ENCODE data around the gene ABHD17C. TPM values are rescaled to one million over a fixed set of nuclear protein-coding genes. Genes with fewer than 3 reads are reported as not detected.

Gene ABHD17C
- total RNA-seq, 4 donors from 2014 or later = 7.3 to 9.5 (median 8.4) TPM

- Histone ChIP-seq H3K27me3 (no peaks in the 10 kb centered on the region), H3K4me3 (replicated peaks in 1 of 3) (no peak overlapping the region), H3K9me3 (no peaks in the 10 kb centered on the region), H3K27ac (peak overlapping the region in 2 of 3 donors; percentile 48 to 65), H3K36me3 (no peaks in the 10 kb centered on the region), H3K4me1 (peaks cover 5 to 14% of the 10 kb centered on the region in 2 donors)
- TF ChIP-seq, protein P1, sequence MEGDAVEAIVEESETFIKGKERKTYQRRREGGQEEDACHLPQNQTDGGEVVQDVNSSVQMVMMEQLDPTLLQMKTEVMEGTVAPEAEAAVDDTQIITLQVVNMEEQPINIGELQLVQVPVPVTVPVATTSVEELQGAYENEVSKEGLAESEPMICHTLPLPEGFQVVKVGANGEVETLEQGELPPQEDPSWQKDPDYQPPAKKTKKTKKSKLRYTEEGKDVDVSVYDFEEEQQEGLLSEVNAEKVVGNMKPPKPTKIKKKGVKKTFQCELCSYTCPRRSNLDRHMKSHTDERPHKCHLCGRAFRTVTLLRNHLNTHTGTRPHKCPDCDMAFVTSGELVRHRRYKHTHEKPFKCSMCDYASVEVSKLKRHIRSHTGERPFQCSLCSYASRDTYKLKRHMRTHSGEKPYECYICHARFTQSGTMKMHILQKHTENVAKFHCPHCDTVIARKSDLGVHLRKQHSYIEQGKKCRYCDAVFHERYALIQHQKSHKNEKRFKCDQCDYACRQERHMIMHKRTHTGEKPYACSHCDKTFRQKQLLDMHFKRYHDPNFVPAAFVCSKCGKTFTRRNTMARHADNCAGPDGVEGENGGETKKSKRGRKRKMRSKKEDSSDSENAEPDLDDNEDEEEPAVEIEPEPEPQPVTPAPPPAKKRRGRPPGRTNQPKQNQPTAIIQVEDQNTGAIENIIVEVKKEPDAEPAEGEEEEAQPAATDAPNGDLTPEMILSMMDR (IDR thresholded peaks at IDR 0.05) = no peak
- no peak for TF ChIP-seq POLR2A (IDR thresholded peaks at IDR 0.05)
- 47 to 52% methylated on average over 4 of the region's 4 CpGs for WGBS, 2 donors
- intact Hi-C loops (cut with DNase I) = no loop called here
- peak; percentile 32 to 57 for DNase-seq
These were observed 32.1 kb downstream of the ABHD17C start for GRCh38 chr15:80727196-80727595.

DNA sequence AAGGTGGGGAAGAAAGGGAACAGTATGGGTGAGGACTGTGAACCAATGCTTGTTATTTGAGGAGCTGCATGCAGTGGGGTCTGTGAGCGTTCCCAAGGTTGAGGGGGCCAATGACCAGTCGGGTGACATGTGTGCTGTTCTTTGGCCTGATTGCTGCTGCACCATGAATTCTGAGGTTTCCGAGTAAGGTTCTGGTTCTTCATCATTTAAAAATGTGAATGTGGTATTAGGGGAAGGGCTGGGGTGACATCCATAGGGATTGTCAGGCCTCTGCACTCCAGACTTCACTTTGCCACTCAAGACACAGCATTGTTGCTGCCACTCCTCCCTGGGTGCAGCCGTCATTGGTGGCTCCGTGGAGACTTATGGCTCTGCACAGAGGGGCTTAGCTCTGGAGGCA lies 32.5 kb downstream of the ABHD17C start:
- DNase-seq = no peak
- 80 to 86% methylated on average over 5 of the region's 5 CpGs for WGBS, 2 donors
- Histone ChIP-seq H3K27me3 (no peaks in the 10 kb centered on the region), H3K9me3 (no peaks in the 10 kb centered on the region), H3K36me3 (no peaks in the 10 kb centered on the region), H3K4me1 (peaks cover 5 to 14% of the 10 kb centered on the region in 2 donors), H3K4me3 (replicated peaks in 1 of 3) (no peak overlapping the region), H3K27ac (peak overlapping the region in 1 of 3 donors; percentile 10)
- TF ChIP-seq POLR2A (IDR thresholded peaks at IDR 0.05) = no peak
- TF ChIP-seq, protein P1 (IDR thresholded peaks at IDR 0.05) = no peak
- intact Hi-C loops (cut with DNase I) = no loop called here

- 90 to 93% methylated on average over 7 of the region's 7 CpGs for WGBS, 2 donors
- Histone ChIP-seq H3K36me3 (no peaks in the 10 kb centered on the region), H3K4me3 (replicated peaks in 1 of 3) (no peak overlapping the region), H3K9me3 (no peaks in the 10 kb centered on the region), H3K27me3 (no peaks in the 10 kb centered on the region), H3K27ac (no peak overlapping the region), H3K4me1 (peaks cover 5 to 14% of the 10 kb centered on the region in 2 donors)
- TF ChIP-seq, protein P1 (IDR thresholded peaks at IDR 0.05) = no peak
- TF ChIP-seq POLR2A (IDR thresholded peaks at IDR 0.05) = no peak
- intact Hi-C loops (cut with DNase I) = no loop called here
- DNase-seq = no peak
These were observed 35.3 kb downstream of the ABHD17C start for GRCh38 chr15:80730387-80730786.

DNA sequence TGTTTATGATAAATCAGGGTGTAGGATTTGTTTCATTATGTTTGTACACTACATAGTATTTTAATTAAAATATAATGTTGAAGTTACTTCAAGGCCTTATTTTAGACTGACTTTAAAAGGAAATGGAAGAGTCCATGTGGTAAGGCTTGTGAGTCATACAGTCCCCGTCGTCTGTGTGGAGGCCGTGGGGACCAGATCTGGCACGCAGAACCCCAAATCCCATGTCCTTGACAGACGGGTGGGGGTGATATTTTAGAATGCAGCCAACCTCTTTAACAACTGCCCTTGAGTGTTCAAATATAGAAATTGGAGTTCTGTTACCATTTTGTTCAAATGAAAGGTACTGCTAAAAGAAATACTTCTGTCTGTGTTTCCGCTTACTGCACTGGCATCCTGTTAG lies 35.8 kb downstream of the ABHD17C start:
- intact Hi-C loops (cut with DNase I) = no loop called here
- Histone ChIP-seq H3K9me3 (no peaks in the 10 kb centered on the region), H3K4me3 (replicated peaks in 1 of 3) (no peak overlapping the region), H3K4me1 (peaks cover 5 to 14% of the 10 kb centered on the region in 2 donors), H3K27ac (no peak overlapping the region), H3K27me3 (no peaks in the 10 kb centered on the region), H3K36me3 (no peaks in the 10 kb centered on the region)
- WGBS, 2 donors = 61 to 75% methylated on average over 6 of the region's 6 CpGs
- DNase-seq = no peak
- no peak for TF ChIP-seq POLR2A (IDR thresholded peaks at IDR 0.05)

DNA sequence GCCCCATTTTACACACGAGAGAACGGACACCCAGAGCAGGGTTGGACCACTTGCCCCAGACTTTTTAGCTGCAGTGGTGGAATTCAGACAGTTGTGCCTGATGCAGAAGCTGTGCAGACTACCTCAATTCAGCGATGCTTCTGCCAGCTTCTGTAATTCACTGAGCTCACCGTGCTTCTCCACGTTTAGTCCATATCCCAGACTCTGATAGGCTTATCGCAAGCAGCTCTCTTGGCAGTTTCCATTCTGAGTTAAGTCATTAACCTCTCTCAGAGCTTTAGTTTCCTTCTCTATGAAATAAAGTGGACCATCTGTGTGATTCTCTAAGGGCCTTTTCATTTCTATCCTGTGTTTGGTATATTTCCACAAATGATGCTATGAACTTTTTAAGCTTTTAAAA lies 37.1 kb downstream of the ABHD17C start:
- no peaks in the 10 kb centered on the region for H3K27me3 ChIP-seq
- H3K27ac ChIP-seq = no peak overlapping the region
- peaks cover 5 to 8% of the 10 kb centered on the region in 2 donors for H3K4me1 ChIP-seq
- H3K9me3 ChIP-seq = no peaks in the 10 kb centered on the region
- no peaks in the 10 kb centered on the region for H3K36me3 ChIP-seq
- WGBS, 2 donors = 83 to 88% methylated on average over 6 of the region's 6 CpGs
- intact Hi-C loops (cut with DNase I) = no loop called here
- DNase-seq = no peak
- TF ChIP-seq, protein P1 (IDR thresholded peaks at IDR 0.05) = no peak
- TF ChIP-seq POLR2A (IDR thresholded peaks at IDR 0.05) = no peak
- no peak overlapping the region for H3K4me3 ChIP-seq (replicated peaks in 1 of 3)

DNA sequence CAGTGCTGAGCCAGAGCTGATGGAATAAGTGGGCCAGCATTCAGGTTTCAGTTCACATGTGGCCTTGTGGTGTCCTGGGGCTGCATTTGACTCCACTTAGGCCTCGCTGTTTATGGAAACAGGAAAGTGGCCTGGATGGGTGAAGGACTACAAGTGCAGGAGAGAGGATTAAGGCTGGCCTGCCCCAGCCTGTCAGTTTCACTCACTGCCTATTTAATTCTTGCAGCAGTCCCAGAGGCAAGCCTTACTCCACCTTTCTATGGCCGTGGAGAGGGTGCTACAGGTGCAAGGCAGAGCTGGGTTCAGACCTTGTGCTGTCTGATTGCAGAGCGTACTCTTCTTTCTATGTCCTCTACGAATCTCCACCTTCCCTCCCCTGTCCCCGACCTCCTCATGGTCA lies 37.7 kb downstream of the ABHD17C start:
- intact Hi-C loops (cut with DNase I) = no loop called here
- 92 to 93% methylated on average over 5 of the region's 5 CpGs for WGBS, 2 donors
- no peak for TF ChIP-seq POLR2A (IDR thresholded peaks at IDR 0.05)
- TF ChIP-seq, protein P1 (IDR thresholded peaks at IDR 0.05) = no peak
- H3K4me3 ChIP-seq (replicated peaks in 1 of 3) = no peak overlapping the region
- H3K9me3 ChIP-seq = no peaks in the 10 kb centered on the region
- H3K27me3 ChIP-seq = no peaks in the 10 kb centered on the region
- no peak for DNase-seq
- peaks cover under 1 to 2% of the 10 kb centered on the region in 2 donors for H3K4me1 ChIP-seq
- no peaks in the 10 kb centered on the region for H3K36me3 ChIP-seq
- H3K27ac ChIP-seq = no peak overlapping the region

Measured in thyroid gland (tissue), 4 donors.